Activated CD4-positive, CD25-positive, alpha-beta regulatory T cell treated with anti-CD3 and anti-CD28 coated beads, Interleukin-2, amount 50 U/mL, for 24 hours (primary cell): ENCODE measurements around the gene CAPN12.

Experiments
- ATAC-seq, 2 donors: fragments of 150-1000 bp; cut with Tn5 transposase; one replicate each; pipeline ENCODE4 v1.10.0; 2021; ENCODE audit warnings: mild to moderate bottlenecking in 1 of 2, moderate library complexity in 1 of 2

Gene CAPN12

DNA sequence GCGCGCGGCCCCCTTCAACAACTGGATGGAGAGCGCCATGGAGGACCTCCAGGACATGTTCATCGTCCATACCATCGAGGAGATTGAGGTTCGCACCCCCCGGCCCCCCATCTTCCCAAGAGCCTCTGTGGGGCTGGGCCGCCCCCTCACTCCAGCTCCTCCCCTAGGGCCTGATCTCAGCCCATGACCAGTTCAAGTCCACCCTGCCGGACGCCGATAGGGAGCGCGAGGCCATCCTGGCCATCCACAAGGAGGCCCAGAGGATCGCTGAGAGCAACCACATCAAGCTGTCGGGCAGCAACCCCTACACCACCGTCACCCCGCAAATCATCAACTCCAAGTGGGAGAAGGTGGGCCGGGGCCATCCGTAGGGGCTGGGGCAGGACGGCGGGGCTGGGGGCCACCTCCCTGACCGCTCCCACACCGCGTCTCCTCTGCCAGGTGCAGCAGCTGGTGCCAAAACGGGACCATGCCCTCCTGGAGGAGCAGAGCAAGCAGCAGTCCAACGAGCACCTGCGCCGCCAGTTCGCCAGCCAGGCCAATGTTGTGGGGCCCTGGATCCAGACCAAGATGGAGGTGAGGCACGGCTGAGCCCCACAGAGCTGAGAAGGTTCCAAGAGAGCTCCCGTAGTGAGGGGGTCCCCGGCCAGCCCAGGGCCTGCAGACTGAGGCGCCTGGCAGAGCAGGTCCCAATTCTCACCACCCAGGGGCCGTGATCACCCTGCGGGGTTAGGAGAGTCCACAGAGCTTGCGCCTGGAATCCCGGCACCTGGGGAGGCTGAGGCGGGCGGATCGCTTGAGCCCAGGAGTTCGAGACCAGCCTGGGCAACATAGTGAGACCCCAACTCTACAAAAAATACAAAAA lies 20.1 kb downstream of the CAPN12 start:
- ATAC-seq, result no peak

- ATAC-seq, result no peak
Observed at GRCh38 chr19:38723606-38723965, 20.7 kb downstream of the CAPN12 start.

- no peak for ATAC-seq
Observed at GRCh38 chr19:38722947-38723605, 21.2 kb downstream of the CAPN12 start.

DNA sequence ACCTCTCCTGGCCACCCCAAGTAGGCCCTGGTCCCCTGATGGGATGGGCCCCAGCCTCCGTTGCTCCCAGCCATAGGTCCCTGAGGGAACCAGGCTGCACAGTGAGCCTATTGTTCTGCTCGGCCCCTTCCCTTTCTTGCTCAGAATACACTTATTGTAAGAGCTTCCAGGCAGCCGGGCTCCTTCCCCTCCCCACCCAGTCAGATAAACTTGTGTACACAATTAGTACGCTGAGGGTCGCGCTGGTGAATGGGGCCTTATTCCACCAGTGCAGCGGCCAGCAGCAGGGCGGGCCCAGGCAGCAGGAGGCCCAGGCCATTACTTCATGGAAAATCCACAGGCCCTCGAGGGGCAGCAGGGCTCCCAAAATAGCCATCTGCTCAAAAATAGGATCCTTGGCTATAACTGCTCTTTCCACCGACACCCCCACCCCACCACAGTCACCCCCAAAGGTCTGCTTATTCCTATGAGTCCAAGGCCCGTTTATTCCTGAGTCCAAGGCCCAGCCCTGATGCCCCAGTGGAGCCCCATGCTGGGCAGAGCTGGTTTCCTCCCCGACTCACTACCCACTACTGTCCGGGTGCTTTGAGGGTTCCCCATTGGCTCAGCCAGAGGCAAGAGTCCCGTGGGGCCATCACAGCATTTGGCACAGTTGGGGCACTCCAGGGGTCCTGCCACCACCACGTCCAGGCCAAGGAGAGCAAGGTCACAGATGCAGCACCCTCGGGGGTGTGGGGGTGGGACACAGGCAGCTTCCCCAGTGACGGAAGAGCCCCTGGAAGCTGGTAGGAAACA lies 22.1 kb downstream of the CAPN12 start:
- no peak for ATAC-seq

GRCh38 chr19:38721496-38721895 lies 22.8 kb downstream of the CAPN12 start:
- ATAC-seq, result no peak

DNA sequence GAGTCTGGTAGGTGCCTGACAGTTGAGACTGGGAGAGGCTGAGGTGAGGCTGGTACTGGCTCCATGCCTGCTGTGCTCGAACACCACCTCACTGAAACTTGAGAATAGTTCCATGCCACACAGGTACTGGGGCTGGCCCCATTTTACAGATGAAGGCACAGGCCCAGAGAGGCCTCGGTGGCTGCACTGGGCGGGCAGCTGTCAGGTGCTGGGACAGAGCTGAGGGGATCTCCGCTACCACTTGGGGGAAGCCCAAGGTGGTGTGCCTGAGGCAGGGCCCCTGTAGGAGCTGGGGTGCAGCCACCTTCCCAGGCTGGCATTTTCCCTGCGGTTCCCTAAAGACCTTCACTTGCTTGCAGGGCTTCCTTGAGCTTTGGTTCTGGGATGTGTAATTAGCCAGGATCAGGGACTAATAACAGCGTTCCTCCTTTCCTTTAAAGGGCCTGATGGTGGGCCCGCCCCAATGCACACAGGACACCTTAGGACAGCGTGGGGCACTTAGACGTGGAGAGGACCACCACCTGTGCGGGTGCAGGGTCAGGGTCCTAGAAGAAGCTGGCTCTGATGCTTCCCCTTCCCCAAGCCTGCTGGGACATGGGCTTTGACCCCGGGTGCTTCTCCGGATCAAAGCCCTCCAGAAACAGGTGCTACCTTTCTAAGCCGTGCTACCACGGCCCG lies 23.6 kb downstream of the CAPN12 start:
- peak in 1 of 2 donors; percentile 19 for ATAC-seq

- ATAC-seq, result no peak
Observed at GRCh38 chr19:38719761-38720558, 24.3 kb downstream of the CAPN12 start.

- ATAC-seq, result no peak
Observed at GRCh38 chr19:38718747-38719543, 25.3 kb downstream of the CAPN12 start.

- no peak for ATAC-seq
Observed at GRCh38 chr19:38717855-38718254, 26.4 kb downstream of the CAPN12 start.

GRCh38 chr19:38717051-38717450 lies 27.2 kb downstream of the CAPN12 start:
- ATAC-seq, result no peak

DNA sequence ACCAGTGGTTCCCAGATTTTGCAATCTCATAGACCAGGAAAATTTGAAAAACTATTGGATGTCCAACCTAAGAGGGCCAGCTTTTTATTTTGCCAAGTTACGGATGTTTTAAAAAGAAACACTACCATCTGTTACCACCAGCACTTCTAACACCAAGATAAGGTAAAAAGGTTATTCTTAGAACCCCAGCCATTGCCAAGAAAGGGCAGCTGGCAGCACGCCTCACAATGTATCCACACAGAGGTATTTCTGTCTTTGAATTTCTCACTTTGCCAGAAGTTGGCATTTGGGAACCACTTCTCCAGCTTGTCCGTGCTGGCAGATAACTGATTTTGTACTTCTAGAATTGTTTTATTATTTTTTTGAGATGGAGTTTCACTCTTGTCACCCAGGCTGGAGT lies 28.7 kb downstream of the CAPN12 start:
- ATAC-seq, result no peak

DNA sequence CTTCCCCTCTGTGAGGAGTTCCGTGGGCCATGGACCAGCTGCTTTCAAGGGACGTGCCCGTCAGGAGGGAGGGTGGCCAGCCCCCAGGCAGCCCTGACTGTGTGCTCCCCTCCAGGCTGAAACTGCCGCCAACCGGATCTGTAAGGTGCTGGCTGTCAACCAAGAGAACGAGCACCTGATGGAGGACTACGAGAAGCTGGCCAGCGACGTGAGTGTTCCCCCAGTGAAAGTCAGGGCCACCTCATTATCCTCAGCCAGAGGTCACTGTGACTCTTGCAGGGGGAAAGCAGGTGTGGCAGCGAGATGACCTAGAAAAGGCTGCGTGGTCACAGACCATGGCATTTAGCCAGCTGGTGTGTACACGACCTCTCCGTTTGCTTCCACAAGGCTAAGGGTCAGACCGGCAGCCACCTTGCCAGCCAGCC lies 29.9 kb downstream of the CAPN12 start:
- ATAC-seq, result no peak

DNA sequence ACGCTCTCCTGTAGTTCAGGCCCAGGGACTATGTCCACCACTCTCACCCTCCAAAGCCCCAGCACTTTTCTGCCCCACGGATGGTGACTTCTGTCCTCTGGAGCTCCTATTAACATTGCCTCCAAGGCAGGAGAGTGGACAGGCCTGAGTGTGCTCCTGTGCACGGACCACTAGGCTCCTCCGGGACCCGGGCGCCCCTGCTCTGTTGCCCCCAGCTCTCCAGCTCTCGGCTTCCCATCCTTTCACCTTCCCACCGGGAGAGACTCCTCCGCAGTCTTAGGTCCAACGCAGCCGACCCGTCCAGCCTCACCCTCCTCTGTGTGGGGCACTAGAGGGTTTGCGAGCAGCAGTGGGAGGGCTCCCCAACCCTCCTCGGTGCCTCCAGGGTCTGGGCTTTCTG lies 30.4 kb downstream of the CAPN12 start:
- no peak for ATAC-seq

DNA sequence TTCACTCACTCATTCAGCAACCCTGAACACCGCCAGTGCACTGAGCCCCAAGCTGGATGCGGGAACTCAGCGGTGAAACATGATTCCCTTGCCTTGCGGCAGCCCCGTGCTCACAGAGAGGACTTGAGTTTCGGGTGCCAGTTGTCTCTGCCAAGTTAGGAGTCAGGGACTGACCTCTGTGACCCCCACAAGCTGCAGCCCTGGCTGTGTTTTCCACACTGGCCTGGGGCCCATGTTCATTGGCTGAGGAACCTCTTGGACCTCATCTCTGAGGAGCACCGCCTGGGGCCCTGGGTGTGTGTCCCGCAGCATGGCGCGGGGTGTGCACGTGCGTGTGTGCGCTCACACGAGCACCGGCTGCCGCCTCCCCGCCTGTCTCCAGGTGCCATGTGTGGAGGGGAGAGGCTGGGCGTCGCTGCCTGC lies 31.0 kb downstream of the CAPN12 start:
- ATAC-seq, result no peak

DNA sequence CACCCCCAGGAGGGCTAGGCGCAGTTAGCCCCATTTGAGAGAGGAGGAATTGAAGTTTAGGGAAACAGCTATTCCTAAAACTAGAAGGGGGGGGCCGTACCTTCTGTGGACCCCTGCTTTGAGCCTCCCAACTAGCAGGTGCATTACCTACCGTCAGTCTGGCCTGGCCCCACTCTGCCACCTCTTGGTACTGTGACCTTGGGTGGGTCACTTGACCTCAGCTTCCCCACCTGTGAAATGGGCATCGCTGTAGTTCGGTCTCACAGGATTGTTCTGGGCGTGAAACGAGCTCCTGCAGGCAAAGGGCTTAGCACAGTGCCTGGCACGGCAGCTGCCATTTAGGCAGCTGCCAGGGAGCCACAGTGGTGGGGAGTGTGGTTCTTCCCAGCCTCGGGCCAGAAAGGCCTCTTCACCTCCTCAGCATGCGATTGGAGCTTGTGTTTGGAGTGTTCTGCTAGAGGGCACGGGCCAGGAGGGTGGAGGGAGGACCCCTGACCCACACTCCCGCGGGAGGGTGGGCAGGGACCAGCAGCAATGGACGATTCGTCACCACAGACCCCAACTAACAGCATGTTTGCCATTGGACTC lies 32.0 kb downstream of the CAPN12 start:
- ATAC-seq, result no peak

DNA sequence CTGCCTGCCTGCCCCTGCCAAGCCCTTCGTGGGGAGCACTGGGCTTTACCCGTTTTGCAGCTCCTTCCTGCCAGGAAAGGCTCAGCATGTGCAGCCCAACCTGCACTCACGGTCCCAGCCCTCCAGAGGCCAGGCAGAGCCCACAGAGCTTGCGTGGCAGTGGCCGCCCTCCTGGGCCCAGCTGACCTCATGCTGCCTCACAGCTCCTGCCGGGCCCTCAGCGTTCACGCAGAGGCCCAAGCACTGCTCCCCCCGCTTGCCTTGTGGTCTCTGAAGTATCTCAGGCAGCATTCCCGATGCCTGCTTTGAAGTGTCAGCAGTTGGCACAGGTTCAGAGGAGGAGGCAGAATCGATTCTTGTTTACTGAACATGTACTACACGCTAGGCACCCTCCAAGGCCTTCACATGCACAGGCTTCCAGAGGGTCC lies 32.5 kb downstream of the CAPN12 start:
- ATAC-seq, result no peak

- ATAC-seq, result no peak
Observed at GRCh38 chr19:38710928-38711725, 33.1 kb downstream of the CAPN12 start.

- no peak for ATAC-seq
Observed at GRCh38 chr19:38710416-38710702, 33.9 kb downstream of the CAPN12 start.

DNA sequence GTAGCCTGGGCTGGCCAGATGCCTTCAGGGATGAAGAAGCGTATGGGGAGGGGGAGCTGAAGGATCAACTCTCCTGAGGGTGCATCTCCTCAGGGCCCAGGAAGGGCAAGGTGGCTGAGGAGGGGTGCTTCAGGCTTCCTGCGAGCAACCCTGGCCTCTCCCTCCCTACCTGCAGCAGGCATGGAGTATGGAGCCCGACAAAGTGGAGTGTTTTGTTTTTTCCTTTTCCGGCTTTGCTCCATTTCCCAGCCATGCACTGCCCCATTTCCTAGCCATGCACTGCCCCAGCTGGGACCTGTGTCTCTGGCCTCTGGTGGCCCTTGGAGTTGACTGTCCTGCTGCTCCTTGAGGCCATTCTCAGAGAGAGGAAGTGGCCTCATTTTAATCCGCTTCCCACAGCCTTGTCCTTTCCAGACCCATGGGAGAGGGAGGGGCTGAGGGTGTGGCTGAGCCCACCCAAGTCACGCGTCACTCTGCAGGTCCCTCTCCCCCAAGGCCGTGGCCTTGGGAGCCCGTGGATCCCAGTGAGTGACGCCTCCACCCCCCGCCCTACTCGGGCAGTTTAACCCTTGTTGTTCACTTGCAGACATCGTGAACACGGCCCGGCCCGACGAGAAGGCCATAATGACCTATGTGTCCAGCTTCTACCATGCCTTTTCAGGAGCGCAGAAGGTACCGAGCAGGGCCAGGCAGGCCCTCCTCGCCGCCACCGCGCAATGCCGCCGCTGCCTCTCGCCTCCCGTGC lies 34.4 kb downstream of the CAPN12 start:
- no peak for ATAC-seq
